IMR-90 (cell line): ENCODE results near the gene CCDC171.

Experiments
- CTCF ChIP-seq: conservative IDR thresholded peaks from 2 replicates; pipeline ENCODE4 v1.5.1; 2012; ENCODE audit warnings: mild to moderate bottlenecking, low read depth, low read length, improper control_type of control experiment
- FOS ChIP-seq: fragments of 150-350 bp; IDR thresholded peaks from 2 replicates; pipeline ENCODE4 v1.6.1; 2016; ENCODE audit warnings: low read depth, low read length
- MXI1 ChIP-seq: IDR thresholded peaks from 2 replicates; pipeline ENCODE4 v1.6.1; 2012; ENCODE audit warnings: low read depth, mild to moderate bottlenecking, low read length, moderate library complexity, borderline replicate concordance
- POLR2A ChIP-seq: IDR thresholded peaks from 2 replicates; pipeline ENCODE4 v1.6.1; 2012; ENCODE audit warnings: mild to moderate bottlenecking, low read depth, low read length
- RFX5 ChIP-seq: IDR thresholded peaks from 2 replicates; pipeline ENCODE4 v1.8.0; 2012; ENCODE audit warnings: low read depth, mild to moderate bottlenecking, low read length, moderate library complexity
- SMC3 ChIP-seq: fragments of 150-350 bp; IDR thresholded peaks from 2 replicates; pipeline ENCODE4 v1.6.1; 2016; ENCODE audit warnings: low read depth, mild to moderate bottlenecking, antibody characterized with exemption, low read length, moderate library complexity
- USF2 ChIP-seq: fragments of 150-350 bp; IDR thresholded peaks from 2 replicates; pipeline ENCODE4 v1.6.1; 2017; ENCODE audit warnings: mild to moderate bottlenecking, antibody characterized with exemption, low read length, low read depth

- no peak for TF ChIP-seq CTCF
- TF ChIP-seq USF2 = no peak
- TF ChIP-seq RFX5 = no peak
- TF ChIP-seq POLR2A = no peak
- TF ChIP-seq FOS = no peak
- no peak for TF ChIP-seq SMC3
- no peak for TF ChIP-seq MXI1
Measured at GRCh38 chr9:15736569-15736968, 183.7 kb downstream of the CCDC171 start.
